Thoracic aorta (tissue), 2 donors: ENCODE measurements around the gene IP6K3. TPM values are rescaled to one million over a fixed set of nuclear protein-coding genes. Genes with fewer than 3 reads are reported as not detected.

ENCODE experiments used
- ATAC-seq: fragments of 150-250 bp; one replicate; pipeline ENCODE4 v1.8.0; 2017; ENCODE audit warnings: low read depth; ENCODE audit not compliant: insufficient number of reproducible peaks, low FRiP score
- DNase-seq: peaks from one replicate; pipeline ENCODE4 v3.0.0-alpha.2; 2020; ENCODE audit warnings: low spot score
- H3K27ac ChIP-seq, 2 donors: fragments of 200-600 bp; sonication (generic); 1 replicate in 1 of 2; 2 replicates in 1 of 2; pipeline ENCODE4 v1.5.1; 2016; ENCODE audit warnings: mild to moderate bottlenecking in 2 of 2, moderate library complexity in 2 of 2
- H3K27me3 ChIP-seq: fragments of 200-600 bp; sonication (generic); replicated peaks from 2 replicates; pipeline ENCODE4 v1.6.0; 2016; ENCODE audit warnings: mild to moderate bottlenecking; ENCODE audit not compliant: insufficient read depth
- H3K36me3 ChIP-seq: fragments of 200-600 bp; sonication (generic); one replicate; pipeline ENCODE4 v1.5.1; 2016
- H3K4me1 ChIP-seq, 2 donors: fragments of 200-600 bp; sonication (generic); 1 replicate in 1 of 2; 2 replicates in 1 of 2; pipeline versions ENCODE4 v1.5.1 to v1.6.0; 2016; ENCODE audit warnings: low read depth in 2 of 2, mild to moderate bottlenecking in 1 of 2; ENCODE audit not compliant: control insufficient read depth in 1 of 2
- H3K4me3 ChIP-seq: fragments of 200-600 bp; sonication (generic); 2 replicates; pipeline ENCODE4 v1.5.1; 2016; ENCODE audit warnings: mild to moderate bottlenecking
- H3K9me3 ChIP-seq: fragments of 200-600 bp; sonication (generic); 2 replicates; pipeline ENCODE4 v1.5.1; 2016
- CTCF ChIP-seq: fragments of 200-600 bp; sonication (generic); IDR thresholded peaks from one replicate; pipeline ENCODE4 v1.5.1; 2019; ENCODE audit warnings: antibody characterized with exemption
- total RNA-seq, 2 donors: library from RNA; depleted of rRNA; stranded (reverse); fragments of >200 nt; gene quantifications; one replicate each; pipeline versions ENCODE4 v1.1.0 to v1.2.3, GENCODE V29; 2016

Gene IP6K3
- total RNA-seq, 2 donors from 2014 or later: 0.27 to 0.56 TPM

- ATAC-seq: no peak
- Histone ChIP-seq H3K27me3 (no peaks in the 10 kb centered on the region), H3K27ac (no peak overlapping the region), H3K4me1 (peaks cover 7 to 13% of the 10 kb centered on the region in 2 donors), H3K9me3 (no peaks in the 10 kb centered on the region), H3K36me3 (no peaks in the 10 kb centered on the region), H3K4me3 (no peak overlapping the region)
- DNase-seq: no peak
- TF ChIP-seq CTCF: no peak
Observed at GRCh38 chr6:33708516-33709204, 38.0 kb downstream of the IP6K3 start.

- H3K27me3 ChIP-seq: no peaks in the 10 kb centered on the region
- H3K9me3 ChIP-seq: no peaks in the 10 kb centered on the region
- peaks cover 7 to 13% of the 10 kb centered on the region in 2 donors for H3K4me1 ChIP-seq
- ATAC-seq (no peak), DNase-seq (no peak)
- TF ChIP-seq CTCF: no peak
- no peak overlapping the region for H3K27ac ChIP-seq
- no peaks in the 10 kb centered on the region for H3K36me3 ChIP-seq
- no peak overlapping the region for H3K4me3 ChIP-seq
Observed at GRCh38 chr6:33707771-33708170, 38.9 kb downstream of the IP6K3 start.

- no peak for TF ChIP-seq CTCF
- Histone ChIP-seq H3K27ac (no peak overlapping the region), H3K9me3 (no peaks in the 10 kb centered on the region), H3K36me3 (no peaks in the 10 kb centered on the region), H3K27me3 (no peaks in the 10 kb centered on the region), H3K4me1 (peaks cover 4 to 9% of the 10 kb centered on the region in 2 donors), H3K4me3 (no peak overlapping the region)
- DNase-seq: no peak
- ATAC-seq: no peak
Observed at GRCh38 chr6:33705955-33706725, 40.6 kb downstream of the IP6K3 start.

DNA sequence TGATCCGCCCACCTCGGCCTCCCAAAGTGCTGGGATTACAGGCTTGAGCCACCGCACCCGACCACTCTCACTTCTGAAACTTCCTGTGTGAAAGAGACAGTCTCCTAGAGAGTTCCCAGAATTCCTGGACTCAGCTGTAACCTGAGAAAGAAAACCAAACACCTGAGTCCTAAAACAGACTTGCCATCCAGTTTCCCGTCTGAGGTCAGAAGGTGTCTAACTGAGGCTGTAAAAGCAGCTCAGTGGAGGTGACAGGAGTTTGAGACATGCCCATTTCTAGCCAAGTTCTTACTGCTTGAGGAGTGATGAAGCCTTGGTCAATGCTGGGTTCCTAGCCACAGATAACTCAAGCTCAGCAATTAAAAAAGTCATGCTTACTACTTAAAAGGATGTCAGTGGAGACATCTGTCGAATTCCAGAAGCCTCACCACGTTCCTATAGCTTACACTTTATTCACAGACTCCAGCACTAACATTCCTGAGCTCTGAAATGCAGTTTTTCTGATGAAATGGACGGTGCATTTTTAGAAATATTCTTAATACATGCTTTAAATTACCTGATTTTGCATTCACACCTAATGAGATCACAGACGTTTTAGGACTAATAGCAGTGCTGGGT, 41.3 kb downstream of the IP6K3 start:
- peaks cover 0 to 2% of the 10 kb centered on the region in 2 donors for H3K4me1 ChIP-seq
- DNase-seq (no peak), ATAC-seq (no peak)
- no peak for TF ChIP-seq CTCF
- H3K27me3 ChIP-seq: no peaks in the 10 kb centered on the region
- H3K27ac ChIP-seq: no peak overlapping the region
- H3K9me3 ChIP-seq: no peaks in the 10 kb centered on the region
- H3K36me3 ChIP-seq: no peaks in the 10 kb centered on the region
- no peak overlapping the region for H3K4me3 ChIP-seq
